CD4-positive, alpha-beta memory T cell (primary cell): ENCODE data around the gene FASTK. TPM values are rescaled to one million over a fixed set of nuclear protein-coding genes. Genes with fewer than 3 reads are reported as not detected.
A peak's percentile ranks its signal among the peaks of the same experiment; 100 is the strongest.

Source experiments
- CTCF ChIA-PET: fragments of 350-600 bp; sonication (Branson Sonifier 250); formaldehyde crosslinking; loops from one replicate; lab custom pipeline; 2021; ENCODE audit warnings: inconsistent platforms; ENCODE audit not compliant: partially characterized antibody; lab: Charles Lee
- POLR2A ChIA-PET: fragments of 350-600 bp; sonication (Branson Sonifier 250); formaldehyde crosslinking; loops from one replicate; lab custom pipeline; 2021; ENCODE audit not compliant: partially characterized antibody; lab: Charles Lee
- DNase-seq, 5 donors: peaks; one replicate each; pipeline versions ENCODE4 v3.0.0 to v3.0.0-alpha.2; 2020 to 2022; ENCODE audit warnings: mixed read lengths in 1 of 5
- H3K27ac ChIP-seq: one replicate; pipeline ENCODE4 v1.7.0; 2013; ENCODE audit warnings: low read depth, low read length
- H3K27me3 ChIP-seq: 2 replicates; pipeline ENCODE4 v1.7.0; 2013; ENCODE audit warnings: mild to moderate bottlenecking, low read length, moderate library complexity; ENCODE audit not compliant: insufficient read depth
- H3K36me3 ChIP-seq: 2 replicates; pipeline ENCODE4 v1.7.0; 2013; ENCODE audit warnings: mild to moderate bottlenecking, low read length, moderate library complexity; ENCODE audit not compliant: insufficient read depth
- H3K4me1 ChIP-seq: 2 replicates; pipeline ENCODE4 v1.7.0; 2013; ENCODE audit warnings: mild to moderate bottlenecking, low read length, moderate library complexity; ENCODE audit not compliant: insufficient read depth
- H3K4me3 ChIP-seq, 2 donors: one replicate each; pipeline ENCODE4 v1.7.0; 2013; ENCODE audit warnings: low read length in 2 of 2, mild to moderate bottlenecking in 1 of 2
- H3K9me3 ChIP-seq, 2 donors: one replicate each; pipeline ENCODE4 v1.7.0; 2013; ENCODE audit warnings: low read length in 2 of 2, control low read depth in 1 of 2; ENCODE audit not compliant: control insufficient read depth in 1 of 2
- H3K27ac Mint-ChIP-seq, 7 donors: one replicate each; pipeline ENCODE4 v1.8.0; 2020 to 2021; ENCODE audit warnings: mixed read lengths in 7 of 7, mild to moderate bottlenecking in 6 of 7, inconsistent platforms in 3 of 7, moderate library complexity in 3 of 7
- H3K27me3 Mint-ChIP-seq, 2 donors: one replicate each; pipeline ENCODE4 v1.8.0; 2020 to 2021; ENCODE audit warnings: mixed read lengths in 2 of 2
- H3K36me3 Mint-ChIP-seq, 2 donors: one replicate each; pipeline ENCODE4 v1.8.0; 2020 to 2021; ENCODE audit warnings: mixed read lengths in 2 of 2, inconsistent platforms in 1 of 2, mild to moderate bottlenecking in 1 of 2
- H3K4me1 Mint-ChIP-seq, 4 donors: one replicate each; pipeline ENCODE4 v1.8.0; 2020 to 2021; ENCODE audit warnings: mixed read lengths in 4 of 4, mild to moderate bottlenecking in 1 of 4
- H3K4me3 Mint-ChIP-seq, 8 donors: one replicate each; pipeline ENCODE4 v1.8.0; 2020 to 2021; ENCODE audit warnings: mixed read lengths in 8 of 8, mild to moderate bottlenecking in 7 of 8, moderate library complexity in 6 of 8, inconsistent platforms in 3 of 8
- H3K9me3 Mint-ChIP-seq, 8 donors: one replicate each; pipeline ENCODE4 v1.8.0; 2020 to 2021; ENCODE audit warnings: mixed read lengths in 8 of 8, mild to moderate bottlenecking in 5 of 8, inconsistent platforms in 3 of 8, moderate library complexity in 1 of 8
- intact Hi-C: fragments of 100-400 bp; cut with micrococcal nuclease; formaldehyde crosslinking; loops from one replicate; pipeline ENCODE4 v1.15.1; 2023
- polyA plus RNA-seq, 2 donors: library from polyadenylated mRNA; unstranded; fragments of 300-500 nt; fragmentation: Illumina TruSeq; gene quantifications; one replicate each; pipeline ENCODE4 v1.2.3, GENCODE V29; 2021
- total RNA-seq, 2 experiments: library from RNA; stranded (reverse); gene quantifications; one replicate each; pipeline ENCODE4 v1.2.3, GENCODE V29; 2021

Gene FASTK, protein sequence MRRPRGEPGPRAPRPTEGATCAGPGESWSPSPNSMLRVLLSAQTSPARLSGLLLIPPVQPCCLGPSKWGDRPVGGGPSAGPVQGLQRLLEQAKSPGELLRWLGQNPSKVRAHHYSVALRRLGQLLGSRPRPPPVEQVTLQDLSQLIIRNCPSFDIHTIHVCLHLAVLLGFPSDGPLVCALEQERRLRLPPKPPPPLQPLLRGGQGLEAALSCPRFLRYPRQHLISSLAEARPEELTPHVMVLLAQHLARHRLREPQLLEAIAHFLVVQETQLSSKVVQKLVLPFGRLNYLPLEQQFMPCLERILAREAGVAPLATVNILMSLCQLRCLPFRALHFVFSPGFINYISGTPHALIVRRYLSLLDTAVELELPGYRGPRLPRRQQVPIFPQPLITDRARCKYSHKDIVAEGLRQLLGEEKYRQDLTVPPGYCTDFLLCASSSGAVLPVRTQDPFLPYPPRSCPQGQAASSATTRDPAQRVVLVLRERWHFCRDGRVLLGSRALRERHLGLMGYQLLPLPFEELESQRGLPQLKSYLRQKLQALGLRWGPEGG
- total RNA-seq (100 to 1,000 TPM; 123 to 126 TPM), polyA plus RNA-seq (10 to 100 TPM; 51.2 to 62.2 TPM)

DNA sequence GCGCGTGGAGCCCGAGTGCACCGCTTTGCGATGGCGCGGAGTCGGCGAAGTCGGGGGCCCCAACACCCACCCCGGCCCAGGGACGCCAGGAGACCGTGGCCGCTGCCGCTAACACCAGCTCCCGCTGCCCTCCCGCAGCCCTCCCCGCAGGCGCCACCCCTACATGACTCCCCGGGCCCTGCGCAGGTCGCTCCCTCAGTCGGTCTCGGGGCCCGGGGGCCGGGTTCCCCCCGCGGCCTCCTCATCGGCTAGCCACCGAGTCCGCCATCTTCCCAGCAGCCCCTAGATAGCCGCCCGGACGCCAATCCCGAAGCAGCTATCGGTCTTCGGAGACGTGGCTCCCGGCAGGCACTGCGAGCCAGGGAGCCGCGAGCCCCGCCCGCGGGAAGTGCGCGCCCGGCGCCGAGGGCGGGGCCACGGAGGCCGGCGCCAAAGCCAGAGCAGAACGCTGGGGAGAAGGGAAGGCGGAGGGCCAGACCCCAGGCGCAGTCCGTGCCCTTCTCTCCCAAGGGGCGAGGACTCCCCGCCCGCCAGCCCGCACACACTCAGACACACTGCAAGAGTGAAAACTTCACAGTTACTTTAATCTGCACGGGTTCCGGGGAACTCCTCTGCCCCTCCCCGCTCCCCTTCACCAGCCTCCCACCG, at the start of gene FASTK:
Gene FASTK (minus strand): TSS at position 288 of the 648 bp plus-strand sequence. CDS start 43 bp downstream, at position 245.
- peak; percentile 86 to 92 (median 89) for DNase-seq
- Histone ChIP-seq H3K27me3 (no peaks in the 10 kb centered on the region), H3K4me3 (peak within 1 kb of the TSS; percentile 91 to 93), H3K4me1 (peaks cover 52% of the 10 kb centered on the region), H3K9me3 (no peaks in the 10 kb centered on the region), H3K27ac (peak within 1 kb of the TSS; percentile 90), H3K36me3 (peaks cover 5% of the 10 kb centered on the region)
- peaks cover 0 to 23% of the 10 kb centered on the region in 2 donors for H3K36me3 Mint-ChIP-seq
- CTCF ChIA-PET, result no interaction called here
- intact Hi-C loops, result loop anchor here (1.0 to 10.0 kb wide), 3 partner anchors 22 to 152 kb away; partner anchors contain the start of genes CHPF2 and KCNH2
- POLR2A ChIA-PET, result interaction anchor here (0.6 to 6.4 kb wide), 13 partner anchors 12 to 142 kb away, joined by 3 to 68 read pairs (median 4); partner anchors contain the start of genes ABCB8, CDK5 and SLC4A2
- H3K27ac Mint-ChIP-seq, result peak within 1 kb of the TSS; percentile 72 to 97 (median 91)
- no peaks in the 10 kb centered on the region for H3K27me3 Mint-ChIP-seq
- peaks cover 0 to 2% (median 0%) of the 10 kb centered on the region in 8 donors for H3K9me3 Mint-ChIP-seq
- peak within 1 kb of the TSS; percentile 85 to 92 (median 89) for H3K4me3 Mint-ChIP-seq
- peaks cover 23 to 57% (median 36%) of the 10 kb centered on the region in 4 donors for H3K4me1 Mint-ChIP-seq

DNA sequence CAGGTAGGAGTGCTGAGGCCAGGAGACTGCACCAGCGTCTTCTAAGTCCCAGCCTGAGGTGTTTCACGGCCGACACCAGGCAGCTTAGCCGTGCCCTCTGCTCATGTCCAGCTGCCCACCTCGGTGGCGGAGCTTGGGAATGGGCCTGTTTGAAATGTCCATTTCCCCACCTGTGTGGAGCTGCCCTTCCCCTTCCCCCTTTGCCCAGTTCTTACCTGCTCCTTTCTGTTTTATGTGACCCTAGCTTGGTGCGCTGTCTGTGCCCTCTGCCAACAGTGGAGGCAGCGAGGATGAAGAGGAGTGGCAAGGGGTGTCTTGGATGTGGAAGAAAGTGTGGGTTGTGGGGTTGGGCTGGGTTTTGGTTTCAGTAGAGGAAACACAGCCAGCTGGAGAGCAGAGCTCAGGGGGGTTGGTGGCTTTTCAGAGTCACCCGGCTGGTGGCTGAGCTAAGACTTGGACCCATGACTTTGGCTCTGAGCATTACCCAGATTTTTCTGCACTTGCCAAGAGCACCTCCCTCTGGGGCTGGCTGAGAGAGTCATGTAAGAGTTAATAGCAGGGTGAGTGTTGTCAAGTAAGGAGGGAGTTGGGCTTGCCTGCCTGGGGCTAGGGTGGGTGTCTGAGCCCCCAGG, 49.5 kb upstream of the FASTK start:
- DNase-seq, result no peak
- Mint-ChIP-seq H3K9me3 (no peaks in the 10 kb centered on the region), H3K27ac (no peak overlapping the region), H3K4me3 (no peak overlapping the region), H3K36me3 (peaks cover 23 to 26% of the 10 kb centered on the region in 2 donors), H3K27me3 (no peaks in the 10 kb centered on the region), H3K4me1 (no peaks in the 10 kb centered on the region)
- H3K36me3 ChIP-seq, result peaks cover 13% of the 10 kb centered on the region
- H3K27ac ChIP-seq, result no peak overlapping the region
- no peaks in the 10 kb centered on the region for H3K27me3 ChIP-seq
- no peaks in the 10 kb centered on the region for H3K4me1 ChIP-seq
- POLR2A ChIA-PET, result no interaction called here
- CTCF ChIA-PET, result interaction anchor here (1.4 kb wide), 1 partner anchor 40 kb away, joined by 4 read pairs; no protein-coding TSS in a partner anchor
- intact Hi-C loops, result no loop called here
- no peak overlapping the region for H3K4me3 ChIP-seq
- H3K9me3 ChIP-seq, result no peaks in the 10 kb centered on the region

DNA sequence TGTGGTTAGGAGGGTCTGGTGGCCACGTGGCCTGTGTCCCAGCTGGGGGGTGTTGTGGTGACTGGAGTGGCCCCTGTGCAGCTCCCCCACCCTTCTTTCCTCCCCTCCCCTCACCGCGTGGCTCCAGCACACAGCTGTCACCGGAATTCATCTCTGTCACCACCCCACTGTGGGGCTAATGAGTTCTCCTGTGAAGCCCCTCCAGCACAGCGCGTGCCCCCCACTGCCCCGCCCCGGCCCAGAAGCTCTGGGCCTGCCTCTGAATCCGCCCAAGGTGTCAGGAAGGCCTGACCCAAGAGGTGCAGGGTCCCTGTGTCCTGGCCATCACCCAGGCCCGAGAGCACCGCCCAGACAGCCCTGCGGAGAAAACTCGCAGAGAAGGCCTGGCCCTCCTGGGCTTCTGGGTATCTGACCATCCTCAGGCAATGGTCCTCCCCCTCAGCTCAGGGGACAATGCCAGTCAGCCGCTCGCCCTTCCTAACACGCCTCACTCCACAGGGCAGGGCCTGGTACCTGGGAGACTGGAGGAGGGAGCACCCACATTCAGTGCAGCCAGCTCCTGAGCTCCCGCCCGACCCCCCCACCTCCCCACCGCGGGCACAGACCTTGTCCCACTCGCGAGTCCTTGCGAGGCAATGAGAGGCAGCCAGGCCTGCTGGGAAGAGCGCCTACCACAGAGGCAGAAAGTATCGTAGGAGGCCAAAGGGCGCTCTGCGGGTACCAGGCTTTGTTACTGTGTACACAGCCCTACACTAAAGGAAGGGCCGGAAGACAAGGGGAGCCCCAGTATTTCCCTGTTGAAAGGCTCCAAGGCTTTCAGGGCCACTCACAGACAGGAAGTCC, 48.7 kb upstream of the FASTK start:
- no peak for DNase-seq
- Mint-ChIP-seq H3K4me3 (no peak overlapping the region), H3K27ac (no peak overlapping the region), H3K27me3 (no peaks in the 10 kb centered on the region), H3K9me3 (no peaks in the 10 kb centered on the region), H3K36me3 (peaks cover 17 to 25% of the 10 kb centered on the region in 2 donors), H3K4me1 (peaks cover 0 to 4% (median 0%) of the 10 kb centered on the region in 4 donors)
- ChIA-PET POLR2A (no interaction called here), CTCF (interaction anchor here (1.4 kb wide), 1 partner anchor 41 kb away, joined by 4 read pairs; no protein-coding TSS in a partner anchor)
- peaks cover 8% of the 10 kb centered on the region for H3K36me3 ChIP-seq
- H3K4me3 ChIP-seq, result no peak overlapping the region
- no peaks in the 10 kb centered on the region for H3K9me3 ChIP-seq
- no peaks in the 10 kb centered on the region for H3K4me1 ChIP-seq
- H3K27ac ChIP-seq, result no peak overlapping the region
- H3K27me3 ChIP-seq, result no peaks in the 10 kb centered on the region
- intact Hi-C loops, result no loop called here

DNA sequence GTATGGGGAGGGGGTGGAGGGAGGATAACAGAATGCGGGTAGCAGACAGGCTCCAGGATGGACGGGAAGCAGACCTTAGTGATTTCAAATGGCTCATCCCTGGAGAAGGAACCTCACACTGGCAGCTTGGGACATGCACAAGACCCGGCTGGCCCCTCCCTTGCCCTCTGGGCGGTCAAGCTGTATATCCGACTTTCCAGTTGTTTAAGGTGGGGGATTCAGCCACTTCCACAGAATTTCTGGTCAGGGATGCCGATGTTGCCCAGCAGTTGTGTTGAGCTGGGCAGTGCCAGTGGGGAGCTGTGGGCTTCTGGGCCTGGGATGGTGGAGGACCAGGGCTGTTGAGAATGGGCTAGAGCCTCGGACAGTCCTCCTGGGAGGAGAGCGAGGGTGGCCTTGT, 48.1 kb upstream of the FASTK start:
- H3K4me1 Mint-ChIP-seq, result peaks cover 3 to 10% (median 4%) of the 10 kb centered on the region in 4 donors
- ChIA-PET CTCF (no interaction called here), POLR2A (no interaction called here)
- H3K27me3 ChIP-seq, result no peaks in the 10 kb centered on the region
- no peaks in the 10 kb centered on the region for H3K9me3 ChIP-seq
- no peak overlapping the region for H3K4me3 Mint-ChIP-seq
- H3K36me3 Mint-ChIP-seq, result peaks cover 20 to 30% of the 10 kb centered on the region in 2 donors
- H3K9me3 Mint-ChIP-seq, result no peaks in the 10 kb centered on the region
- no peak for DNase-seq
- no peaks in the 10 kb centered on the region for H3K27me3 Mint-ChIP-seq
- peak overlapping the region in 1 of 7 donors; percentile 62 for H3K27ac Mint-ChIP-seq
- H3K36me3 ChIP-seq, result peaks cover 8% of the 10 kb centered on the region
- no peak overlapping the region for H3K27ac ChIP-seq
- intact Hi-C loops, result no loop called here
- peaks cover 4% of the 10 kb centered on the region for H3K4me1 ChIP-seq
- no peak overlapping the region for H3K4me3 ChIP-seq

DNA sequence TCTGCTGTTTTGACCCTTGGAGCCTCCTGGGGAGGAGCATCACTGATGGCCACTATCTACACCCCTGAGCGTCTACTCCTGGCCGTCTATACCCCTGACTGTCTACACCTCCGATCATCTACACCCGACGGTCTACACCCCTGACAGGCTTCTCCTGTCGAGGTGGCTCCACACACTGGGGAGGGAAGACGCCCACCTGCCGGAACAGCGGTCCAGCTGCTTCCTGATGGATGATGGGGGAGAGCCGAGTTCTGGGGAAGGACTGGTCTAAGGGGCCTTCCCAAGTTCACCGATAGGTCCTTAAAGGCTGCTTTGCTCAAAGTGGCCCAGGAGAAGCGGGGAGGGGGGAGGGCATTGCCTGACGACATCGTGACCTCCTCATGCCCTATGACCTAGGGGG, 47.5 kb upstream of the FASTK start:
- ChIA-PET CTCF (no interaction called here), POLR2A (no interaction called here)
- peaks cover 3 to 13% (median 5%) of the 10 kb centered on the region in 4 donors for H3K4me1 Mint-ChIP-seq
- H3K36me3 Mint-ChIP-seq, result peaks cover 22 to 27% of the 10 kb centered on the region in 2 donors
- no peaks in the 10 kb centered on the region for H3K9me3 Mint-ChIP-seq
- Histone ChIP-seq H3K4me3 (no peak overlapping the region), H3K27ac (no peak overlapping the region), H3K9me3 (no peaks in the 10 kb centered on the region), H3K36me3 (peaks cover 8% of the 10 kb centered on the region), H3K27me3 (no peaks in the 10 kb centered on the region), H3K4me1 (peaks cover 4% of the 10 kb centered on the region)
- H3K4me3 Mint-ChIP-seq, result no peak overlapping the region
- no peak for DNase-seq
- intact Hi-C loops, result no loop called here
- no peak overlapping the region for H3K27ac Mint-ChIP-seq
- H3K27me3 Mint-ChIP-seq, result no peaks in the 10 kb centered on the region

DNA sequence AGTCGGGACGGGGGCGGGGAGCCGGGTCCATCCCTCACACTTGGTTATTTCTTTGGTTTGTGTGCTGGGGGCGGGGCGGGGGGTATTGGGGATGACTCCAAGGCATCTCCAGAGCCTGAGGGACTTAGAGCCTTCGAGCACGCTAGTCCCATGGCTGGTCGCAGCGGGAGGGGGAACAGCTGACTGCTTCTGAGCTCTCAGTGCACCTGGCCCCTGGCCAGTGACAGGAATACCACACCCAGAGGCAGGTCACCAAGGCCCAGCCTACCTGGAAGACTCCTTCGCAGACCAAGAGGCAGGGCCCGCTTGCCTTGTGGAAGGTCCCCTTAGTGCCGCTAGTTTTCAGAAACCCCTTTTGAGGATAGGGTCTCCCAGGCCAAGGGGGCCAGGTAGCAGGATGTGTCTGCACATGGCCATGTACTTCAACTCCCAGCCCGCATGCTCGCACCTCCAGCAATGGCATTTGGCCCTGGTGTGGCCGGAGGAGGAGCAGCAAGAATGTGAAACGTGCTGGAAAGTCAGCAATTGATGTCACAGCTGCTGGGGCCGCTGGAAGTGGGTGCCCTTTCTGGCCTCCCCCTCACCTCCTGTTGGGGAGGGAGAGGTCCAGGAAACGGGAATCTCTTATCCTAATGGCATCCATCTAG, 46.0 kb upstream of the FASTK start:
- H3K9me3 Mint-ChIP-seq, result peaks cover 0 to 1% (median 0%) of the 10 kb centered on the region in 8 donors
- Histone ChIP-seq H3K4me3 (no peak overlapping the region), H3K36me3 (peaks cover 8% of the 10 kb centered on the region), H3K27ac (no peak overlapping the region), H3K9me3 (no peaks in the 10 kb centered on the region), H3K4me1 (peaks cover 4% of the 10 kb centered on the region), H3K27me3 (no peaks in the 10 kb centered on the region)
- peaks cover 16 to 28% of the 10 kb centered on the region in 2 donors for H3K36me3 Mint-ChIP-seq
- CTCF ChIA-PET, result interaction anchor here (1.0 kb wide), 1 partner anchor 43 kb away, joined by 3 read pairs; no protein-coding TSS in a partner anchor
- intact Hi-C loops, result no loop called here
- H3K4me1 Mint-ChIP-seq, result peaks cover 3 to 16% (median 6%) of the 10 kb centered on the region in 4 donors
- POLR2A ChIA-PET, result no interaction called here
- H3K27ac Mint-ChIP-seq, result no peak overlapping the region
- DNase-seq, result no peak
- no peaks in the 10 kb centered on the region for H3K27me3 Mint-ChIP-seq
- no peak overlapping the region for H3K4me3 Mint-ChIP-seq
